COLO829 (cell line): ENCODE data around the gene RAD54L2.
A peak's percentile ranks its signal among the peaks of the same experiment; 100 is the strongest.
"Not testable (repeated sequence)": the region's sequence is repeated elsewhere in the genome, so short reads cannot be mapped to it uniquely, and the experiment has no call there.

Experiments used
- DNase-seq: peaks from one replicate; pipeline ENCODE4 v3.0.0; 2012; ENCODE audit warnings: low spot score

The RAD54L2 gene

GRCh38 chr3:51538459-51539290 is at the start of gene RAD54L2:
RAD54L2 (plus strand) TSS chr3:51538719; CDS start chr3:51590421, 51,702 bp downstream.
- DNase-seq = peak; percentile 89

- DNase-seq = peak; percentile 97
Measured at GRCh38 chr3:51498876-51499738, 39.4 kb upstream of the RAD54L2 start.

- DNase-seq = no peak
Measured at GRCh38 chr3:51500632-51501131, 37.8 kb upstream of the RAD54L2 start.

- peak; percentile 56 for DNase-seq
Measured at GRCh38 chr3:51501833-51502561, 36.5 kb upstream of the RAD54L2 start.

DNA sequence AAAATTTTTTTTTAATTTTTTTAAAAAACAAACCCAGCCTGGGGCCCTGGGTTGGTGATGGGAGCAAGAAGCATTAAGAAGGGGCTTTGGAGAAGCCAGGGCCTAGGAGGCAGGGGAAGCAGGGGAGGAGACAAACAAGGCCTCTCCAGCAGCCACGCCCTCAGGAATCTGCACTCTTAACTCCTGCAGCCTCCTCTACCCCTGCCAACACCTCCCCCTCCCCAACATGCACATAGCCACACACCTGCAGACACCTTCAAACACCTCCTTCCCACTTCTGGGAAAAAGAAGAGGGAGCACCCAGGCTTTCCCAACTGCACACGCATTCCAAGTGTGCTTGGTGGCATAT is 36.0 kb upstream of the RAD54L2 start:
- no peak for DNase-seq

- DNase-seq = no peak
Measured at GRCh38 chr3:51503007-51503406, 35.5 kb upstream of the RAD54L2 start.

GRCh38 chr3:51508255-51508654 is 30.3 kb upstream of the RAD54L2 start:
- no peak for DNase-seq

- no peak for DNase-seq
Measured at GRCh38 chr3:51510996-51511395, 27.5 kb upstream of the RAD54L2 start.

GRCh38 chr3:51514210-51514609 is 24.3 kb upstream of the RAD54L2 start:
- DNase-seq = no peak

DNA sequence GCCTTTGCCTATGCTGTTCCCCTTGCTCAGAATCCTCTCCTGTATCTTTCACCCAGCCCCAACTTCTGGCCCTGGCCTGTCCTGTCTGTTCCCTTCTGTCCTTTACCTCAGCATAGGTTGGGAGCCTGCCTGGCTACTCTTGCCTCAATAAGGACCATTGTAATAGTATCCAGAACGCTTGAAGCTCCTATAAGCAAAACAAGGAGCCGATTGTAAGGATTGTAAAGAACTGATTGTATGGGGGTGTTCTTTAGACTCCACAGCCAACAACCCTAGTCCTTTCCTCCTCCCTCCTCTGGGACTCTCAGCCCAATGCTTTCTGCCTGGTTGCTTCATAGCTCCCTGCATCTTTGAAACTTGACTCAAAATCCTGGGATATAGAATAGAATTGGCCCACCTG is 18.7 kb upstream of the RAD54L2 start:
- peak; percentile 99 for DNase-seq

DNA sequence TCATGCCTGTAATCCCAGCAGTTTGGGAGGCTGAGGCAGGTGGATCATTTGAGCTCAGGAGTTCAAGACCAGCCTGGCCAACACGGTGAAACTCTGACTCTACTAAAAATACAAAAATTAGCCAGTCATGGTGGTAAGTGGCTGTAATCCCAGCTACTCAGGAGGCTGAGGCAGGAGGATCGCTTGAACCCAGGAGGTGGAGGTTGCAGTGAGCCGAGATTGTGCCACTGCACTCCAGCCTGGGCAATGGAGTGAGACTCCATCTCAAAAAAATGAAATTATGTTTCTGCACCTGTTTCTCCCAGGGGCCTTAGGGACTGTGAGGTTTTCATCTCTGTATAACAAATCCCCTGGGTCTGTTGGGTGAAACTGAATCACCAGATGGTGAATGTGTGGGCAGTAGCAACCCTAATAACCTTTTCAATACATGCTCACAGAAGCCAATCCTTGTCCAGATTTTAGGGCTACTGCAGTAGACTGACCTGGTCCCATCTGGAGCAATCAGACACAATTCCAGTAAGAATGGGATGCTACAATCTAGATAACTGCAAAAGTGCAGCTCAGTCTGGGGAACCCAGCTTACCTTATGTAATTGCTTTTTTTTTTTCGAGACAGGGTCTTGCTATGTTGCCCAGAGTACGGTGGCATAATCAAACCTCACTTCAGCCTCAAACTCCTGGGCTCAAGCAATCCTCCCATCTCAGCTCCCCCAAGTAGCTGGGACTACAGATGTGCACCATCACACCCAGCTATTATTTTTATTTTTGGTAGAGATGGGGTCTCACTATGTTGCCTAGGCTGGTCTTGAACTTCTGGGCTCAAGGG is 17.4 kb upstream of the RAD54L2 start:
- not testable (repeated sequence) for DNase-seq

DNA sequence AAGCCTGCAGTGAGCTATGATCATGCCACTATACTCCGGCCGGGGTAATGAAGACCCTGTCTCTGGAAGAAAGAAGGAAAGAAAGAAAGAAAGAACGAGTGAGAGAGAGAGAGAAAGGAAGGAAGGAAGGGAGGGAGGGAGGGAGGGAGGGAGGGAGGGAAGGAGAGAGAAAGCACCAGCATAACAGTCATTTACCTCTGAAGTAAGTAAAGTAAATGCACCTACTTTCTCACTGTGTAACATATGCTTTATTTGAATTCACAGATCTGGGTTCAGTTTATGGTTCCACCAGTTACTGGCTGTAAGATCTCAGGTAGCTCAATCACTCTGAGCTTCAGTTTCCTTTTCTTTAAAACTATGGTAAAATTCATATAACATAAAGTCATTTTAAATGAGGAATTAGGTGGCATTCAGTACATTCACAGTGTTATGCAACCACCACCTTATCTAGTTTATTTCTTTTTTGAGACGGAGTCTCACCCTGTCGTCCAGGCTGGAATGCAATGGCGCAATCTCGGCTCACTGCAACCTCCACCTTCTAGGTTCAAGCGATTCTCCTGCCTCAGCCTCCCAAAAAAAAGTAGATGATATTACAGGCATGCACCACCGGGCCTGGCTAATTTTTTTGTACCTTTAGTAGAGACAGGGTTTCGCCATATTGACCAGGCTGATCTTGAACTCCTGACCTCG is 16.1 kb upstream of the RAD54L2 start:
- no peak for DNase-seq

- DNase-seq = not testable (repeated sequence)
Measured at GRCh38 chr3:51524874-51525273, 13.6 kb upstream of the RAD54L2 start.

DNA sequence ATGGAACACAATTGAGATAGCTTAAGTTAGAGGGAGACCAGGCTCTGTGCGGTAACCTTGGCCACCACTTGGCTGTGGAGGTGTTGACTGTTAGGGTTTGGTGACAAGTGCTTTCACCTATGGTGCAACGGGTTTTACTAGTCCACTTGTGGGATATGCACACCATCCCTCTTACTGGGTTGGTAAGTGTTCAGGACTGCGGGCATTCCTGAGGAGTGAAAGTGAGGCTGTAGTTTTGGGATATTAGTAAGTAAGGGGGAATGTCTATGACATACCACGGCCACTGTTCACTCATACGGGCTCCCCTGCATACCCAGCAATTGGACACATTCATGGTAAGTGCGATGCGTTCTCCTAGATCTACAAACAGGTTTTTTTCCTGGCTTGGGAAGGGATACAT is 8.0 kb upstream of the RAD54L2 start:
- no peak for DNase-seq

GRCh38 chr3:51535146-51536019 is 3.1 kb upstream of the RAD54L2 start:
- DNase-seq = no peak

DNA sequence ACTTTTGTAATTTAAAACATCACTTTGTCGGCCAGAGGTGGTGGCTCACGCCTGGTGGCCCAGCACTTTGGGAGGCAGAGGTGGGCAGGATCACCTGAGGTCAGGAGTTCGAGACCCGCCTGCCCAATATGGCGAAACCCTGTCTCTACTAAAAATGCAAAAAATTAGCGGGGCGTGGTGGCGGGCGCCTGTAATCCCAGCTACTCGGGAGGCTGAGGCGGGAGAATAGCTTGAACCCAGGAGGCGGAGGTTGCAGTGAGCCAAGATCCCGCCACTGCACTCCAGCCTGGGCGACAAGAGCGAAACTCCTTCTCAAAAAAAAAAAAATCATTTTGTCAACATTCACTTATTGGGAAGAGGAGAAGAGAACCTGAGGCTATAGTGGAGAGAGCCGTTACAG is 888 bp upstream of the RAD54L2 start:
- not testable (repeated sequence) for DNase-seq

DNA sequence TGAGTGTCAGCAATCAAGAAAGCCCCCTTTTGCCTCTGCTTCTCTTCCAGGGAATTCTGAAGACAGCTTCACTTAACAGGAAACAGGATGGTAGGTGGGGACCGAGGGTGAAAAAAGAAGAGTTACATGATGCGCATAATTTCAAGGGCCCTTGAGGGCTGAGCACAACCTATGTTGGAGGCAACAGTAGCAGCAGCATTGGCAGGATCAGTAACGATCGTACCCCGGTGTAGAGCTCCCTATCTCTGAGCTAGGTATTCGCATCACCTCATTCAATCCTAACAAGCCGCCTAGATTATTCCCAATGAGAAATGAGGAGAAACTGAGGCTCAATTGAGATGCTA is 432 bp upstream of the RAD54L2 start:
- peak; percentile 16 for DNase-seq

DNA sequence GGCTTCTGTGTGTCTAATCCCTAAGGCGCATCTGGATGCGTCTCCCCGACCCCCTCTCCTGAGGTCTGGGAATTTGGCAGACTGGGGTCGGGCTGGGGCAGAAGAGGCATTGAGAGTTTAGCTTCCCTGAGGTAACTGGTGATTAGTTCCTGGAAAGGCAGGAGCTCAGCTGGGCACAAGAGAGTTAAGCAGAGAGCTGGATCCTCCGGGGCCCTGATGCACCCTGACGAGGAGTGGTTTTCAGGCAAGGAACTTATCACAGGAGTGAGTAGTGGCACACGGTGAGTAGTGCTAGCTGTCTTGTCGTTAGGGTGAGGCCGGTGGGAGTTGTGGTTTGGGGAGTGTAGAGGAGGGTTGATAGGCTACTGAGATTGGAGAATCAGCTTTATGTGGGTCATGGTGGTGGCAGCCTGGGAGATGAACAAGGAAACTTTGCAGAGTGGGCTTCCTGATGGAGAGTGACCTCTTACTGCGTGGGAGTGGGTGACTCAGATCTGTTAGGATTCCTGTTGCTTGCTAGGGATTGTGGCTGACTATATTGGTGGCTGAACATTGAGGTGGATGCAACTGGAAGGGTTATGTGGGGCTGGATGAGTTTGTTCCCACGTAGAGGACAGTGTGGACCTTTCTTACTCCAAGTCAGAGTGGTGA is 897 bp downstream of the RAD54L2 start:
- DNase-seq = peak; percentile 87

GRCh38 chr3:51542596-51542995 is 4.1 kb downstream of the RAD54L2 start:
- DNase-seq = not testable (repeated sequence)
